ENCODE data around the gene HSPG2. TPM values are rescaled to one million over a fixed set of nuclear protein-coding genes. Genes with fewer than 3 reads are reported as not detected.

Gene HSPG2
- total RNA-seq, 1 donor = 265 TPM

DNA sequence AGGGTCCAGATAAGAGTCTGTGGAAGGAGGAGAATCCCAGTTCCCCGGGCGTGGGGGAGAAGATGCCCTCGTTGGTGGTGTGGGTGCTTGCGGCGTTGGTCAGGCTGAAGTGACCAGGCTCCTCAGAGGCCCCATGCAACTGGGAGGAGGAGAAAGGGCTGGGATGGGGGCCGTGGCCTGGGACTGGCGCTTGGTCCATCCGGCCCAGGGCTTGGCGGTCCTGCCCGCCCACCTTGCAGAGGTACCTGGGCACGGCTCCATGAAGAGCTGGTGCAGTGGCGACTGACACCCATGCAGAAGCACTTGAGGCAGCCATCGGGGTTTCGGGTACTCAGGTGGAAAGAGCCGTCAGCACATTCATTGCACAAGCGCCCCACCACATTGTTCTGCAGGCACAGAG lies 60.8 kb downstream of the HSPG2 start:
- TF ChIP-seq CTCF (IDR thresholded peaks at IDR 0.05; ENCODE audit: extremely low read depth, low read depth, low read length) = no peak
- DNase-seq (ENCODE audit: insufficient read length, low spot score, missing footprints) = no peak
- Histone ChIP-seq H3K4me2 (ENCODE audit: insufficient read depth, low read length) (no peak overlapping the region), H4K20me1 (ENCODE audit: insufficient read depth, low read length) (peaks cover 38% of the 10 kb centered on the region), H3K9me3 (ENCODE audit: low read depth, low read length) (no peaks in the 10 kb centered on the region), H3K4me3 (ENCODE audit: insufficient read depth, low read length) (no peak overlapping the region), H3K27ac (ENCODE audit: low read depth, low read length) (no peak overlapping the region), H2AFZ (ENCODE audit: low read length) (no peak overlapping the region), H3K4me1 (ENCODE audit: insufficient read depth, low read length) (no peaks in the 10 kb centered on the region), H3K79me2 (ENCODE audit: insufficient read depth, low read length) (peaks cover 6% of the 10 kb centered on the region), H3K27me3 (ENCODE audit: insufficient read depth, low read length) (no peaks in the 10 kb centered on the region), H3K36me3 (ENCODE audit: insufficient read depth, low read length) (peaks cover 97% of the 10 kb centered on the region)

DNA sequence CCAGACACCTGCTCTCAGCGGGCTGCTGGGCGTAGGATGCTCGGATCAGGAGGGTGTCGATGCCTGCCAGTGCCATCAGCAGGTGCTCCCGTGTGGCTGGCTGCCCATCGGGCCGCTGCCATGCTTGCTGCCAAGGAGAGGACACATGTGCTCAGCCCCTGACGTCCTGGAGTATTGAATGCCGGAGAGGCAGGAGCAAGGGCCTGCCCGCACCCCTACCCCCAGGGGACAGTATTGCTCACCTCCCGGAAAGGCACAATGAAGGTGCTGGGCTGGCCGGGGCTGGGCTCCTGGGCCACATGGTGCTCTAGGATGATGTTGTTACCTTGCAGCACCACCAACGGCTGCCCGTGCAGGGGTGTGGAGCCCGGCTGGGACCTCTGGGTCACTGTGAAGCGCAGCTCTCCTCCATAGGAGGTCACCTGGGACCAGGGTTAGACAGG lies 61.5 kb downstream of the HSPG2 start:
- Histone ChIP-seq H3K4me2 (ENCODE audit: insufficient read depth, low read length) (no peak overlapping the region), H2AFZ (ENCODE audit: low read length) (no peak overlapping the region), H3K4me1 (ENCODE audit: insufficient read depth, low read length) (peaks cover 3% of the 10 kb centered on the region), H4K20me1 (ENCODE audit: insufficient read depth, low read length) (peaks cover 37% of the 10 kb centered on the region), H3K9me3 (ENCODE audit: low read depth, low read length) (no peaks in the 10 kb centered on the region), H3K4me3 (ENCODE audit: insufficient read depth, low read length) (no peak overlapping the region), H3K36me3 (ENCODE audit: insufficient read depth, low read length) (peaks cover 95% of the 10 kb centered on the region), H3K27ac (ENCODE audit: low read depth, low read length) (no peak overlapping the region), H3K27me3 (ENCODE audit: insufficient read depth, low read length) (no peaks in the 10 kb centered on the region), H3K79me2 (ENCODE audit: insufficient read depth, low read length) (peaks cover 3% of the 10 kb centered on the region)
- no peak for DNase-seq (ENCODE audit: insufficient read length, low spot score, missing footprints)
- TF ChIP-seq CTCF (IDR thresholded peaks at IDR 0.05; ENCODE audit: extremely low read depth, low read depth, low read length) = no peak

GRCh38 chr1:21874778-21875547 lies 62.1 kb downstream of the HSPG2 start:
- Histone ChIP-seq H3K27ac (ENCODE audit: low read depth, low read length) (no peak overlapping the region), H3K4me2 (ENCODE audit: insufficient read depth, low read length) (no peak overlapping the region), H3K36me3 (ENCODE audit: insufficient read depth, low read length) (peaks cover 95% of the 10 kb centered on the region), H3K4me1 (ENCODE audit: insufficient read depth, low read length) (peaks cover 10% of the 10 kb centered on the region), H3K27me3 (ENCODE audit: insufficient read depth, low read length) (no peaks in the 10 kb centered on the region), H2AFZ (ENCODE audit: low read length) (no peak overlapping the region), H3K4me3 (ENCODE audit: insufficient read depth, low read length) (no peak overlapping the region), H3K9me3 (ENCODE audit: low read depth, low read length) (no peaks in the 10 kb centered on the region), H4K20me1 (ENCODE audit: insufficient read depth, low read length) (peaks cover 39% of the 10 kb centered on the region), H3K79me2 (ENCODE audit: insufficient read depth, low read length) (peaks cover 4% of the 10 kb centered on the region)
- no peak for TF ChIP-seq CTCF (IDR thresholded peaks at IDR 0.05; ENCODE audit: extremely low read depth, low read depth, low read length)
- DNase-seq (ENCODE audit: insufficient read length, low spot score, missing footprints) = no peak

DNA sequence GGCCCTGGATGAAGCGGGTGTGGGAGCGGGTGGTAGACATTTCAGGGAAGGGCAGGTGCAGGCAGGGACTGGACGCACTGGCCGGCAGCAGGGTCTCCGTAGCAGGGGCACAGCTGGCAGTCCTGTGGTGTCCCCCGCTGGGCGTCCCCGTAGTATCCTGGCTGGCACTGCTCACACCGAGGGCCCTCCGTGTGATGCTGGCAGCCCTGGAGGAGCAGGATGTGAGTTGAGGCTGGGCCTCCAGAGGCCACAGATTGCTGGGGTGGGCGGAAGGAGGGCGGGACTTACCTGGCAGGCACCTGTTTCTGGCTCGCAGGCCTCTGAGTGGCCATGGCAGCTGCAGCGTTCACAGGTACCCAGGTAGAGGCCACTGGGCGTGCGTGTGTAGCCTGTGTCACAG lies 62.8 kb downstream of the HSPG2 start:
- peaks cover 16% of the 10 kb centered on the region for H3K4me1 ChIP-seq (ENCODE audit: insufficient read depth, low read length)
- no peak overlapping the region for H3K4me3 ChIP-seq (ENCODE audit: insufficient read depth, low read length)
- no peak for DNase-seq (ENCODE audit: insufficient read length, low spot score, missing footprints)
- no peaks in the 10 kb centered on the region for H3K9me3 ChIP-seq (ENCODE audit: low read depth, low read length)
- H2AFZ ChIP-seq (ENCODE audit: low read length) = no peak overlapping the region
- no peak overlapping the region for H3K27ac ChIP-seq (ENCODE audit: low read depth, low read length)
- H4K20me1 ChIP-seq (ENCODE audit: insufficient read depth, low read length) = peaks cover 43% of the 10 kb centered on the region
- peaks cover 95% of the 10 kb centered on the region for H3K36me3 ChIP-seq (ENCODE audit: insufficient read depth, low read length)
- no peaks in the 10 kb centered on the region for H3K27me3 ChIP-seq (ENCODE audit: insufficient read depth, low read length)
- H3K79me2 ChIP-seq (ENCODE audit: insufficient read depth, low read length) = peaks cover 6% of the 10 kb centered on the region
- H3K4me2 ChIP-seq (ENCODE audit: insufficient read depth, low read length) = no peak overlapping the region
- no peak for TF ChIP-seq CTCF (IDR thresholded peaks at IDR 0.05; ENCODE audit: extremely low read depth, low read depth, low read length)
